CD4-positive, alpha-beta T cell (primary cell): ENCODE results near the gene PUSL1. TPM values are rescaled to one million over a fixed set of nuclear protein-coding genes. Genes with fewer than 3 reads are reported as not detected.

ENCODE experiments used
- ATAC-seq: fragments of 200-7000 bp; cut with Tn5 transposase; one replicate; pipeline ENCODE4 v1.10.0; 2022; ENCODE audit warnings: mild to moderate bottlenecking; ENCODE audit not compliant: poor library complexity
- CTCF ChIA-PET: fragments of 350-600 bp; sonication (Branson Sonifier 250); formaldehyde crosslinking; loops from one replicate; lab custom pipeline; 2021; ENCODE audit warnings: antibody characterized with exemption, inconsistent platforms; lab: Charles Lee
- POLR2A ChIA-PET: fragments of 350-600 bp; sonication (Branson Sonifier 250); formaldehyde crosslinking; loops from one replicate; lab custom pipeline; 2021; ENCODE audit warnings: antibody characterized with exemption, inconsistent platforms; lab: Charles Lee
- DNase-seq, 14 experiments: peaks; one replicate each; pipeline ENCODE4 v3.0.0-alpha.2; 2013 to 2020; ENCODE audit warnings: mixed read lengths in 2 of 14
- H3K27ac ChIP-seq, 2 donors: one replicate each; pipeline versions ENCODE4 v1.5.1 to v1.7.0; 2013; ENCODE audit warnings: low read length in 2 of 2, low read depth in 1 of 2, mild to moderate bottlenecking in 1 of 2
- H3K27me3 ChIP-seq, 2 experiments: 1 replicate in 1 of 2; 2 replicates in 1 of 2; pipeline versions ENCODE4 v1.6.1 to v1.7.0; 2013; ENCODE audit warnings: low read length in 2 of 2, control low read depth in 1 of 2, mild to moderate bottlenecking in 1 of 2, moderate library complexity in 1 of 2; ENCODE audit not compliant: insufficient read depth in 2 of 2, control insufficient read depth in 1 of 2
- H3K36me3 ChIP-seq: one replicate; pipeline ENCODE4 v1.6.1; 2013; ENCODE audit warnings: low read length, control low read depth; ENCODE audit not compliant: insufficient read depth
- H3K4me1 ChIP-seq: one replicate; pipeline ENCODE4 v1.6.1; 2013; ENCODE audit warnings: low read length, control low read depth; ENCODE audit not compliant: insufficient read depth
- H3K4me3 ChIP-seq: one replicate; pipeline ENCODE4 v1.5.1; 2013; ENCODE audit warnings: mild to moderate bottlenecking, low read length, moderate library complexity
- H3K9me3 ChIP-seq, 2 experiments: 1 replicate in 1 of 2; 2 replicates in 1 of 2; pipeline versions ENCODE4 v1.6.1 to v1.7.0; 2013; ENCODE audit warnings: low read length in 2 of 2, mild to moderate bottlenecking in 2 of 2, control low read depth in 1 of 2, moderate library complexity in 1 of 2; ENCODE audit not compliant: control insufficient read depth in 1 of 2, insufficient read depth in 1 of 2
- H3K27ac Mint-ChIP-seq: one replicate; pipeline ENCODE4 v1.8.0; 2020; ENCODE audit warnings: mixed read lengths
- H3K27me3 Mint-ChIP-seq: one replicate; pipeline ENCODE4 v1.8.0; 2021; ENCODE audit warnings: mixed read lengths
- H3K36me3 Mint-ChIP-seq: one replicate; pipeline ENCODE4 v1.8.0; 2021; ENCODE audit warnings: low read depth, mixed read lengths
- H3K4me1 Mint-ChIP-seq: one replicate; pipeline ENCODE4 v1.8.0; 2021; ENCODE audit warnings: low read depth, mixed read lengths
- H3K4me3 Mint-ChIP-seq: one replicate; pipeline ENCODE4 v1.8.0; 2020; ENCODE audit warnings: mild to moderate bottlenecking, mixed read lengths
- H3K9me3 Mint-ChIP-seq: one replicate; pipeline ENCODE4 v1.8.0; 2020; ENCODE audit warnings: mixed read lengths
- intact Hi-C, 2 experiments: fragments of 100-400 bp; cut with DNase I in 1 of 2; cut with micrococcal nuclease in 1 of 2; formaldehyde crosslinking; loops; one replicate each; pipeline versions ENCODE4 v1.15.1 to v1.9.0; 2023 to 2025; cut with DNase I, micrococcal nuclease
- total RNA-seq, 174 experiments: library from RNA in 2 of 174; stranded (reverse) in 2 of 174; gene quantifications; one replicate each; pipeline ENCODE4 v1.2.3 and lab custom pipeline; 2021 to 2026
- TF ChIP-seq, protein P1 (sequence below): fragments of 200-600 bp; IDR thresholded peaks from one replicate; pipeline ENCODE4 v1.8.0; 2022; ENCODE audit warnings: antibody characterized with exemption, mild to moderate bottlenecking

PUSL1 gene
- total RNA-seq, 2 experiments from 2014 or later, result 18.1 to 19.2 TPM

DNA sequence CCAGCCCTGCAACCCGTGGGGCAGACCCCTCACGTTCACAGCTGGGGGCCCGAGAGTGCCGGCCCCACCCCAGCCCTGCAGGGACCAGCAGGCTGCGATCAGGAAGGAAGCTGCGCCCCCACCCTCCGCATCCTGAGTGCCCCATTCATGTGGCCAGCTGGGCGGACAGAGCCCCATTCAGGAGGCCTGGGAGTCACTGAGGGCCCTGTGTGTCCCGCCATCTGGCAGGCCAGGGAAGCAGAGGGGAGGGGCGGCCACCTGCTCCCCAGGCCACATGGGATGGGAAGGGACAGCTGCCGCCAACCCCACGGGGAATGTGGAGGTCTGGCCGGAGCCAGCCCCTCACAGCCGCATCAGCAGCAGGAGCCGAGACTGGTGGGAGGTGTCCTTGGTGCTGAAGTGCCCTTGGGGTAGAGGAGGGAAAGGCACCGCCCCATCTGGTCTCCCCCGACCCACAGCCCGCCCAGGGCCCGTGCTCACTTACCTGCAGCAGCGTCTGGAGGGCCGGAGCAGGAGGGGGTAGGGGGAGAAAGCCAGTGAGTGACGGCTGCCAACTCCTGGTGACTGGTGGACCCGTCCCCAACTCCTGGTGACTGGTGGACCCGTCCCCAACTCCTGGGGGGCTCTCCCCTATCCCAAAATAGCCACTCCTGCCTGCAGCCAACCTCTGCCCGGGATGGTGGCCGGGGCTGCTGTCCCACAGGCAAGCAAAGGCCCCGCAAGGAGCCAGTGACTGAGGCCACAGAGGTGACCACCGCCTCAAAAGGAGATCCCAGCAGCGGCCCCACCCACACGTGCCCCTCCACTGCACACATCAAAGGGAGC, 9.3 kb upstream of the PUSL1 start:
- DNase-seq, result no peak
- H3K36me3 Mint-ChIP-seq, result no peaks in the 10 kb centered on the region

DNA sequence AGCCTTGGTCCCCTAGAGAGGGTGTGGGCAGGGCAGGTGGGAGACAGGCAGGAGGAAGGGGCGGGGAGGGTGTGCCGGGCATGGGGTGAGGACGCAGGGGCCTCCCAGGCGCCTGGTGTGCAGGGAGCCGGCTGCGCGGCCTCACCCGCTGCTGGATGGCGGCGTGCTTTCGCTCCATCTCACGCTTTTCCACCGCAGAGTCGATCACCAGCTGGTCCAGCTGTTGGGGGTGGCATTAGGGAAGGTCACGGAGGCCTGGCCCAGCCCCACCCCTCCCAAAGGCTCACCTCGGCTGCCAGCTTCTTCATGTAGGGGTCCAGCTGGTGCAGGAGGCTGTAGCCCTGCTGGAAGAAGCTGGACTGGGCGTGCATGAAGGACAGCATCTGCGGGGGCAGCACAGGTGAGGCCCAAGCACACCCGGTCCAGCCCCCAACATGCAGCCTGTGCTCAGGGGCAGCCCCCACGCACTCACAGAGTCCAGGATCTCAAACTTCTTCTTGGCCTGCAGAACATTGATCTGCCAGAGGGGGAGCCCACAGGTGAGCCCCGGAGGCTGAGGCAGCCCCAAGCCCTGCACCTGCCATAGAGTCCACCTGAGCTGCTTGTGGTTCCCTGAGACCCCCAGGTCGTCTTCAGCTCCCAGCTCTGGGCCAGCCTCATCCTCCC, 8.6 kb upstream of the PUSL1 start:
- intact Hi-C loops, result loop anchor here (10.0 kb wide), 2 partner anchors 75 to 265 kb away; partner anchors contain the start of gene AURKAIP1 (in 1 of the 2)
- Mint-ChIP-seq H3K27ac (no peak overlapping the region), H3K36me3 (no peaks in the 10 kb centered on the region), H3K27me3 (no peaks in the 10 kb centered on the region), H3K9me3 (no peaks in the 10 kb centered on the region), H3K4me1 (no peaks in the 10 kb centered on the region), H3K4me3 (no peak overlapping the region)
- H3K27ac ChIP-seq, result no peak overlapping the region
- TF ChIP-seq, protein P1, sequence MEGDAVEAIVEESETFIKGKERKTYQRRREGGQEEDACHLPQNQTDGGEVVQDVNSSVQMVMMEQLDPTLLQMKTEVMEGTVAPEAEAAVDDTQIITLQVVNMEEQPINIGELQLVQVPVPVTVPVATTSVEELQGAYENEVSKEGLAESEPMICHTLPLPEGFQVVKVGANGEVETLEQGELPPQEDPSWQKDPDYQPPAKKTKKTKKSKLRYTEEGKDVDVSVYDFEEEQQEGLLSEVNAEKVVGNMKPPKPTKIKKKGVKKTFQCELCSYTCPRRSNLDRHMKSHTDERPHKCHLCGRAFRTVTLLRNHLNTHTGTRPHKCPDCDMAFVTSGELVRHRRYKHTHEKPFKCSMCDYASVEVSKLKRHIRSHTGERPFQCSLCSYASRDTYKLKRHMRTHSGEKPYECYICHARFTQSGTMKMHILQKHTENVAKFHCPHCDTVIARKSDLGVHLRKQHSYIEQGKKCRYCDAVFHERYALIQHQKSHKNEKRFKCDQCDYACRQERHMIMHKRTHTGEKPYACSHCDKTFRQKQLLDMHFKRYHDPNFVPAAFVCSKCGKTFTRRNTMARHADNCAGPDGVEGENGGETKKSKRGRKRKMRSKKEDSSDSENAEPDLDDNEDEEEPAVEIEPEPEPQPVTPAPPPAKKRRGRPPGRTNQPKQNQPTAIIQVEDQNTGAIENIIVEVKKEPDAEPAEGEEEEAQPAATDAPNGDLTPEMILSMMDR, result peak; percentile 53
- CTCF ChIA-PET, result no interaction called here
- H3K36me3 ChIP-seq, result no peaks in the 10 kb centered on the region
- ATAC-seq (peak; percentile 75), DNase-seq (peak in 4 of 14 experiments; percentile 16 to 59 (median 34))
- POLR2A ChIA-PET, result no interaction called here
- peaks cover 6% of the 10 kb centered on the region for H3K4me1 ChIP-seq
- H3K27me3 ChIP-seq, result no peaks in the 10 kb centered on the region
- no peak overlapping the region for H3K4me3 ChIP-seq
- no peaks in the 10 kb centered on the region for H3K9me3 ChIP-seq

More for the DNA sequence above, 9.3 kb upstream of the PUSL1 start:
- TF ChIP-seq, protein P1, result no peak
- H3K4me3 Mint-ChIP-seq, result no peak overlapping the region
- Histone ChIP-seq H3K36me3 (no peaks in the 10 kb centered on the region), H3K27ac (no peak overlapping the region), H3K27me3 (no peaks in the 10 kb centered on the region), H3K4me3 (no peak overlapping the region), H3K4me1 (no peaks in the 10 kb centered on the region), H3K9me3 (no peaks in the 10 kb centered on the region)
- no peaks in the 10 kb centered on the region for H3K27me3 Mint-ChIP-seq
- intact Hi-C loops, result no loop called here
- POLR2A ChIA-PET, result no interaction called here
- no peak overlapping the region for H3K27ac Mint-ChIP-seq
- CTCF ChIA-PET, result no interaction called here
- H3K4me1 Mint-ChIP-seq, result no peaks in the 10 kb centered on the region
- no peak for ATAC-seq
- no peaks in the 10 kb centered on the region for H3K9me3 Mint-ChIP-seq

DNA sequence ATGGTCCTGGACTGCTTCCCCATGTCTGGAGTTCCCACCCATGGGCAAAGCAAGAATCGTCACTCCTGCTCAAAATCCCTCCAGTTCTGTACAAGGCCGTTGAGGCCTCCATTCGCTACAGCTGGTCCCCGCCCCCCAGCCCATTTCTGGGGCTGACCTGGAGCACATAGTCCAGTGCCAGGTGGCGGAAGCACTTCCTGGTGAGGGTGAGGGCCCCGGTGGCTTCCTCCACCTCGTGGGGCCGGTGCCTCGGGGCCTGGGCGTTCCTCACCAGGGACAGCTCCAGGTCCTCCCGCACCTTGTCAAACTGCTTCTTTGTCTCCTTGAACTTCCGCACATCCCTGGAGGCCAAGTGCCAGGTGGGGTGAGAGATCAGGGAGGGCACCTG, 8.1 kb upstream of the PUSL1 start:
- CTCF ChIA-PET, result interaction anchor here (0.6 to 1.1 kb wide), 2 partner anchors 70 to 191 kb away, joined by 3 to 4 read pairs; no protein-coding TSS in a partner anchor
- peaks cover 11% of the 10 kb centered on the region for H3K4me1 ChIP-seq
- no peak overlapping the region for H3K27ac ChIP-seq
- no peak overlapping the region for H3K4me3 ChIP-seq
- ATAC-seq (no peak), DNase-seq (no peak)
- H3K36me3 ChIP-seq, result no peaks in the 10 kb centered on the region
- no peak overlapping the region for H3K4me3 Mint-ChIP-seq
- POLR2A ChIA-PET, result no interaction called here
- H3K36me3 Mint-ChIP-seq, result no peaks in the 10 kb centered on the region
- intact Hi-C loops, result loop anchor here (10.0 kb wide), 2 partner anchors 74 to 266 kb away; partner anchors contain the start of gene AURKAIP1 (in 1 of the 2)
- H3K4me1 Mint-ChIP-seq, result peaks cover 4% of the 10 kb centered on the region
- H3K27me3 Mint-ChIP-seq, result no peaks in the 10 kb centered on the region
- H3K27me3 ChIP-seq, result no peaks in the 10 kb centered on the region
- no peak overlapping the region for H3K27ac Mint-ChIP-seq
- H3K9me3 ChIP-seq, result no peaks in the 10 kb centered on the region
- TF ChIP-seq, protein P1, result peak; percentile 35
- no peaks in the 10 kb centered on the region for H3K9me3 Mint-ChIP-seq
